Spleen (tissue), 11 donors: ENCODE measurements around the gene OR3A2. TPM values are rescaled to one million over a fixed set of nuclear protein-coding genes. Genes with fewer than 3 reads are reported as not detected.
"Not testable (repeated sequence)": the region's sequence is repeated elsewhere in the genome, so short reads cannot be mapped to it uniquely, and the experiment has no call there.

Source experiments
- DNase-seq: peaks from one replicate; pipeline ENCODE4 v3.0.0-alpha.2; 2020
- H3K27ac ChIP-seq, 8 donors: fragments of 200-600 bp; sonication (generic) in 7 of 8; 1 replicate in 4 of 8; 2 replicates in 4 of 8; pipeline versions ENCODE4 v1.5.0 to v1.8.0; 2016 to 2021; ENCODE audit warnings: inconsistent platforms in 4 of 8, mild to moderate bottlenecking in 4 of 8, moderate library complexity in 1 of 8
- H3K27me3 ChIP-seq, 7 donors: fragments of 200-600 bp; sonication (generic) in 6 of 7; replicated peaks in 1 of 7; 1 replicate in 4 of 7; 2 replicates in 3 of 7; pipeline versions ENCODE4 v1.5.0 to v1.8.0; 2016 to 2021; ENCODE audit warnings: inconsistent platforms in 3 of 7, mild to moderate bottlenecking in 1 of 7
- H3K36me3 ChIP-seq, 6 donors: fragments of 200-600 bp; sonication (generic) in 5 of 6; 1 replicate in 4 of 6; 2 replicates in 2 of 6; pipeline versions ENCODE4 v1.5.0 to v1.8.0; 2016 to 2021; ENCODE audit warnings: inconsistent platforms in 2 of 6
- H3K4me1 ChIP-seq, 6 donors: fragments of 200-600 bp; sonication (generic) in 5 of 6; 1 replicate in 3 of 6; 2 replicates in 3 of 6; pipeline versions ENCODE4 v1.5.0 to v1.8.0; 2016 to 2021; ENCODE audit warnings: inconsistent platforms in 3 of 6
- H3K4me3 ChIP-seq, 8 donors: fragments of 200-600 bp; sonication (generic) in 7 of 8; 1 replicate in 4 of 8; 2 replicates in 4 of 8; pipeline versions ENCODE4 v1.5.0 to v1.8.0; 2016 to 2021; ENCODE audit warnings: inconsistent platforms in 4 of 8, mild to moderate bottlenecking in 4 of 8, moderate library complexity in 2 of 8
- H3K9me3 ChIP-seq, 8 donors: fragments of 200-600 bp; sonication (generic) in 7 of 8; 1 replicate in 4 of 8; 2 replicates in 4 of 8; pipeline versions ENCODE4 v1.5.0 to v1.8.0; 2016 to 2021; ENCODE audit warnings: inconsistent platforms in 4 of 8
- CTCF ChIP-seq, 11 experiments: fragments of 200-600 bp in 7 of 11; fragments of 450-650 bp in 4 of 11; sonication (generic) in 4 of 11; IDR thresholded peaks in 8 of 11; conservative IDR thresholded peaks in 3 of 11; 1 replicate in 7 of 11; 2 replicates in 4 of 11; pipeline versions ENCODE4 v1.4.0 to v1.8.0; 2016 to 2021; ENCODE audit warnings: antibody characterized with exemption in 11 of 11, inconsistent platforms in 4 of 11, mild to moderate bottlenecking in 1 of 11
- POLR2A ChIP-seq, 3 donors: fragments of 450-650 bp; IDR thresholded peaks; one replicate each; pipeline ENCODE4 v1.5.1; 2017; ENCODE audit warnings: antibody characterized with exemption in 3 of 3, mild to moderate bottlenecking in 1 of 3
- POLR2AphosphoS5 ChIP-seq, 3 donors: sonication (generic); formaldehyde crosslinking; IDR thresholded peaks; one replicate each; pipeline ENCODE4 v1.5.1; 2017; ENCODE audit warnings: antibody characterized with exemption in 3 of 3
- WGBS, 5 donors: extraction: QIAGEN DNeasy Blood & Tissue Kit in 3 of 5; methylation state at CpG; one replicate each; pipeline versions ENCODE4 v1.1.5 to v1.1.7; 2013 to 2018; 5-methylcytosine and 5-hydroxymethylcytosine counted together
- intact Hi-C: fragments of 100-400 bp; cut with DNase I; formaldehyde crosslinking; loops from one replicate; pipeline ENCODE4 v1.15.0; 2023; ENCODE audit warnings: low total_unique reads
- polyA plus RNA-seq, 3 donors: library from polyadenylated mRNA; stranded (reverse); fragments of 200-250 nt; gene quantifications; one replicate each; pipeline ENCODE4 v1.2.1, GENCODE V29; 2013
- total RNA-seq, 7 donors: library from RNA; depleted of rRNA in 3 of 7; stranded (reverse); fragments of >200 nt in 3 of 7; fragmentation: NEBNext Ultra II Directional in 4 of 7; extraction: Animal tissue kit (Norgen Biotek cat#: 25700) in 4 of 7; gene quantifications; one replicate each; pipeline versions ENCODE4 v1.1.0 to v1.2.1, GENCODE V29; 2016 to 2021
- donor health status: healthy with polysubstance abuse.
- donor health status: DM: no; HTN: no; CAD: no; lungs with moderate emphysema.
- donor health status: DM: no; HTN: no; CAD: no.
- donor health status: Bipolar disorder and iron deficiency.
- donor health status: healthy.
- donor health status: DM: no; HTN: no; CAD: no.
- donor health status: DM: yes; HTN: yes; CAD: no.

Gene OR3A2
- total and polyA plus RNA-seq, 10 donors, result 0.23 to 1.6 (median 0.30) TPM; not detected in 7

GRCh38 chr17:3316836-3317235 lies 69.3 kb downstream of the OR3A2 start:
- Histone ChIP-seq H3K4me3 (no peak overlapping the region), H3K27ac (no peak overlapping the region), H3K27me3 (peaks cover 0 to 10% (median 0%) of the 10 kb centered on the region in 7 donors), H3K4me1 (no peaks in the 10 kb centered on the region), H3K36me3 (no peaks in the 10 kb centered on the region), H3K9me3 (no peaks in the 10 kb centered on the region)
- TF ChIP-seq POLR2A (IDR thresholded peaks at IDR 0.05) (no peak), POLR2AphosphoS5 (IDR thresholded peaks at IDR 0.05) (no peak), CTCF (IDR thresholded peaks at IDR 0.05 in 8 of 11, conservative IDR thresholded peaks at IDR 0.05 in 3 of 11) (no peak)
- DNase-seq, result no peak
- 42 to 65% (median 61%) methylated on average over 3 of the region's 3 CpGs for WGBS, 5 donors
- intact Hi-C loops, result no loop called here

- H3K9me3 ChIP-seq, result no peaks in the 10 kb centered on the region
- H3K36me3 ChIP-seq, result no peaks in the 10 kb centered on the region
- H3K4me3 ChIP-seq, result no peak overlapping the region
- no peak for TF ChIP-seq POLR2AphosphoS5 (IDR thresholded peaks at IDR 0.05)
- no peak for TF ChIP-seq CTCF (IDR thresholded peaks at IDR 0.05 in 8 of 11, conservative IDR thresholded peaks at IDR 0.05 in 3 of 11)
- no peak for TF ChIP-seq POLR2A (IDR thresholded peaks at IDR 0.05)
- no peak for DNase-seq
- H3K27ac ChIP-seq, result no peak overlapping the region
- H3K27me3 ChIP-seq, result peaks cover 0 to 10% (median 0%) of the 10 kb centered on the region in 7 donors
- intact Hi-C loops, result no loop called here
- 72 to 78% (median 75%) methylated on average over 4 of the region's 4 CpGs for WGBS, 5 donors
- no peaks in the 10 kb centered on the region for H3K4me1 ChIP-seq
These were observed 77.5 kb downstream of the OR3A2 start for GRCh38 chr17:3308603-3309002.

GRCh38 chr17:3298260-3298659 lies 87.8 kb downstream of the OR3A2 start, which contains the start of gene OR3A1:
Gene OR3A1 (minus strand): TSS chr17:3298360. CDS start chr17:3292582, 5,778 bp downstream.
- TF ChIP-seq POLR2A (IDR thresholded peaks at IDR 0.05) (no peak), POLR2AphosphoS5 (IDR thresholded peaks at IDR 0.05) (no peak), CTCF (IDR thresholded peaks at IDR 0.05 in 8 of 11, conservative IDR thresholded peaks at IDR 0.05 in 3 of 11) (no peak)
- Histone ChIP-seq H3K9me3 (peaks cover 0 to 12% (median 3%) of the 10 kb centered on the region in 8 donors), H3K4me3 (no peak within 1 kb of the TSS)

GRCh38 chr17:3295632-3296031 lies 90.5 kb downstream of the OR3A2 start:
- Histone ChIP-seq H3K36me3 (no peaks in the 10 kb centered on the region), H3K27me3 (peaks cover 0 to 32% (median 0%) of the 10 kb centered on the region in 7 donors), H3K27ac (no peak overlapping the region), H3K9me3 (peaks cover 0 to 7% (median 2%) of the 10 kb centered on the region in 8 donors), H3K4me3 (no peak overlapping the region), H3K4me1 (no peaks in the 10 kb centered on the region)
- TF ChIP-seq POLR2A (IDR thresholded peaks at IDR 0.05) (no peak), CTCF (IDR thresholded peaks at IDR 0.05 in 8 of 11, conservative IDR thresholded peaks at IDR 0.05 in 3 of 11) (no peak), POLR2AphosphoS5 (IDR thresholded peaks at IDR 0.05) (no peak)
- DNase-seq, result no peak
- WGBS, 5 donors, result 56 to 77% (median 74%) methylated on average over 4 of the region's 4 CpGs
- intact Hi-C loops, result no loop called here

More at GRCh38 chr17:3298260-3298659, 87.8 kb downstream of the OR3A2 start, which contains the start of gene OR3A1:
- Histone ChIP-seq H3K4me1 (no peaks in the 10 kb centered on the region), H3K27ac (no peak within 1 kb of the TSS), H3K36me3 (no peaks in the 10 kb centered on the region), H3K27me3 (peaks cover 0 to 7% (median 0%) of the 10 kb centered on the region in 7 donors)
- intact Hi-C loops, result no loop called here
- DNase-seq, result no peak
- WGBS, 5 donors, result 78 to 90% (median 86%) methylated on average over 6 of the region's 6 CpGs

GRCh38 chr17:3293548-3293947 lies 92.6 kb downstream of the OR3A2 start:
- H3K9me3 ChIP-seq, H3K27ac ChIP-seq, H3K36me3 ChIP-seq, DNase-seq, intact Hi-C loops, H3K4me3 ChIP-seq, H3K4me1 ChIP-seq: not testable (repeated sequence)
- 68 to 90% (median 86%) methylated on average over 1 of the region's 1 CpG for WGBS, 5 donors
- peaks cover 0 to 48% (median 0%) of the 10 kb centered on the region in 7 donors for H3K27me3 ChIP-seq
